ENCODE data around the gene PLD4.
A peak's percentile ranks its signal among the peaks of the same experiment; 100 is the strongest.

The PLD4 gene

GRCh38 chr14:104976198-104977007 is 51.7 kb downstream of the PLD4 start:
- DNase-seq = peak; percentile 82

- DNase-seq = no peak
These were observed 52.5 kb downstream of the PLD4 start for GRCh38 chr14:104977008-104977680.

- DNase-seq = peak; percentile 13
These were observed 53.3 kb downstream of the PLD4 start, which contains the start of gene AHNAK2 for GRCh38 chr14:104977681-104978653. AHNAK2 (minus strand) TSS chr14:104978374; CDS start chr14:104978237, 137 bp downstream.

- no peak for DNase-seq
These were observed 54.3 kb downstream of the PLD4 start for GRCh38 chr14:104978746-104979691.

GRCh38 chr14:104979758-104980610 is 55.3 kb downstream of the PLD4 start:
- no peak for DNase-seq

GRCh38 chr14:104980611-104981531 is 56.2 kb downstream of the PLD4 start:
- DNase-seq = no peak

- DNase-seq = no peak
These were observed 57.2 kb downstream of the PLD4 start for GRCh38 chr14:104981699-104982541.

- no peak for DNase-seq
These were observed 58.0 kb downstream of the PLD4 start for GRCh38 chr14:104982548-104983230.

Data from CD4-positive, alpha-beta T cell treated with Interleukin-4 for 4 hours (primary cell).